ENCODE measurements around the gene PLCH1. TPM values are rescaled to one million over a fixed set of nuclear protein-coding genes. Genes with fewer than 3 reads are reported as not detected.

Gene PLCH1
- polyA plus RNA-seq, 1 experiment: 0.06 TPM

DNA sequence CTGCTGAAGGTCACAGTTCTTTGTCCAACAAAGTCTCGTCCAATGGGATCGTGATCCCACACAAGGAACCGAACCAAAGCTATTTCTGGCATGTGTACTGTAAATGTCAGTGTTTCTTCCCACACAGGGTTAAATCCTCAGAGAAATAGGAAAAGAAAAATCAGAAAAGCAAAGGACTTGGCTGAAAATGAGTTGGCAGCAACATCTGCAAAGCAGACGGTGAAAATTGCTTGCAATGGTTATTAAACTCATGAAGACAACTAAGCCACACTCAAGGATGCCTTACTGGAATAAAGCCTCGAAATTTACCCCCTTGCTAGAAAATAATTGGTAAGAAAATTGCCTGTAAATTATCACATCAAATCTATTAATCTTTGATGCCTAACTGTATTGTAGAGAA, 256.2 kb downstream of the PLCH1 start:
- TF ChIP-seq, protein P1, sequence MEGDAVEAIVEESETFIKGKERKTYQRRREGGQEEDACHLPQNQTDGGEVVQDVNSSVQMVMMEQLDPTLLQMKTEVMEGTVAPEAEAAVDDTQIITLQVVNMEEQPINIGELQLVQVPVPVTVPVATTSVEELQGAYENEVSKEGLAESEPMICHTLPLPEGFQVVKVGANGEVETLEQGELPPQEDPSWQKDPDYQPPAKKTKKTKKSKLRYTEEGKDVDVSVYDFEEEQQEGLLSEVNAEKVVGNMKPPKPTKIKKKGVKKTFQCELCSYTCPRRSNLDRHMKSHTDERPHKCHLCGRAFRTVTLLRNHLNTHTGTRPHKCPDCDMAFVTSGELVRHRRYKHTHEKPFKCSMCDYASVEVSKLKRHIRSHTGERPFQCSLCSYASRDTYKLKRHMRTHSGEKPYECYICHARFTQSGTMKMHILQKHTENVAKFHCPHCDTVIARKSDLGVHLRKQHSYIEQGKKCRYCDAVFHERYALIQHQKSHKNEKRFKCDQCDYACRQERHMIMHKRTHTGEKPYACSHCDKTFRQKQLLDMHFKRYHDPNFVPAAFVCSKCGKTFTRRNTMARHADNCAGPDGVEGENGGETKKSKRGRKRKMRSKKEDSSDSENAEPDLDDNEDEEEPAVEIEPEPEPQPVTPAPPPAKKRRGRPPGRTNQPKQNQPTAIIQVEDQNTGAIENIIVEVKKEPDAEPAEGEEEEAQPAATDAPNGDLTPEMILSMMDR (IDR thresholded peaks at IDR 0.05; ENCODE audit: insufficient read depth, low read depth, low read length): no peak
- POLR2A ChIA-PET: no interaction called here
- CTCF ChIA-PET: no interaction called here
- no peak overlapping the region for H3K4me3 ChIP-seq (ENCODE audit: low read depth, low read length)
- H3K27me3 ChIP-seq (ENCODE audit: control insufficient read depth, insufficient read depth, low read length): no peaks in the 10 kb centered on the region
- DNase-seq (ENCODE audit: low read depth): no peak
- H3K36me3 ChIP-seq (ENCODE audit: control insufficient read depth, insufficient read depth, low read length): no peaks in the 10 kb centered on the region

DNA sequence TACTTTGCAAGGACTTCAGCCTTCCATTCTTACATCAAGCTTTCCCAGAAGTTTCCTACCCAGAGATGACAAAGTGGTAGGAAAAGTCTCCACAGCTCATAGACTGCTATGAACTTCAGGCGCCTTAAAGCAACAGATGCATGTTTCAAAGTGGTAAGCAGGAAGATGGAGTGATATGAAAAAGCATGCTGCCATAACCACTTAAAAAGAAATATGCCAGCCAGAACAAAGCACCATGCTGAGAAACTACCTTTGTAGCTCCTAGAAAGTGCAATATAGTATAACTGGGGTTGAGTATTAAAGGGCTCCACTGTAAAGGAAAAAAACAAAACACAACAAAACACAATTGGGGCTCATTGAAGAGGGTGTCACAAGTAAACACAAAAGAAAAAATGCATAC, 259.0 kb downstream of the PLCH1 start:
- H3K27me3 ChIP-seq (ENCODE audit: control insufficient read depth, insufficient read depth, low read length): no peaks in the 10 kb centered on the region
- no peaks in the 10 kb centered on the region for H3K36me3 ChIP-seq (ENCODE audit: control insufficient read depth, insufficient read depth, low read length)
- ChIA-PET CTCF (no interaction called here), POLR2A (no interaction called here)
- TF ChIP-seq, protein P1 (IDR thresholded peaks at IDR 0.05; ENCODE audit: insufficient read depth, low read depth, low read length): no peak
- no peak for DNase-seq (ENCODE audit: low read depth)
- no peak overlapping the region for H3K4me3 ChIP-seq (ENCODE audit: low read depth, low read length)

DNA sequence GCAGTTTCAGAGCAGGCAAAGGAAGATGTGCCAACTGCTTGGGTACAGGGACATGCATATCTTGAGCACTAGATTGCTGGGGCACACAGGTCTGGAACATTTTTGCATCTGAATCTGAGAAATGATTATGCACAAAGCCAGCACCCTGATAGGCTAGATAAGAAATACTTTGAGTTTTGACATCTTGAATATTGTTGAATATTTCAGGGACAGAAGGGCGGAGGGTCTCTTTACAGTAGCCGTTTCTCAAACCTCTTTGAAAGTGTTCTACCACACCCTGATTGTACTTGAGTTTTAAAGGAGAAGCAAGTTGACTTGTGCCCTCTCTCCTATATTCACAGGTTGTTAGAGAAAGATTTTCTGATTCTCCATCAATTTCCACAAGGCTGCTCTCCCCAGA, 263.3 kb downstream of the PLCH1 start:
- Histone ChIP-seq H3K36me3 (ENCODE audit: control insufficient read depth, insufficient read depth, low read length) (no peaks in the 10 kb centered on the region), H3K27me3 (ENCODE audit: control insufficient read depth, insufficient read depth, low read length) (no peaks in the 10 kb centered on the region), H3K4me3 (ENCODE audit: low read depth, low read length) (no peak overlapping the region)
- no peak for DNase-seq (ENCODE audit: low read depth)
- TF ChIP-seq, protein P1 (IDR thresholded peaks at IDR 0.05; ENCODE audit: insufficient read depth, low read depth, low read length): no peak
- ChIA-PET CTCF (no interaction called here), POLR2A (no interaction called here)

DNA sequence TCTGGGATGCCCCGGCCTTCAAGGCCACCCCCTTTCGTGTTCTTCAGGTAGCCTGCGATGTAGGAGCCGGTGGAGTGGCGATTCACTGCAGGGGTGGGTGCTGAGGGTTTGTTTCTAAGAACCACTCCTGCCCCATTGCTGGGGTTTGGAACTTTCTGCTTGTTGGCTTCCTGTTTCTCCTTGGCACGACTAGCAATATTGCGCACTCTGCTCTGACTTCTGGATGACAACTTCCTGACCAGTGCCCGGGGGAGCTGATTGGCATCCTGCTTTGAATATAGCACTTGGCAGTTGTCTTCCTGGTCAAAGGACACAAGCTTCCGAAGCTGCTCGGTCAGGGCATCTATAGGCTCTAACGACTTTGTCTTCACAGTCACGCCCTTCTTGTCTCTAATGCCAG, 263.8 kb downstream of the PLCH1 start:
- no peak for DNase-seq (ENCODE audit: low read depth)
- no peaks in the 10 kb centered on the region for H3K36me3 ChIP-seq (ENCODE audit: control insufficient read depth, insufficient read depth, low read length)
- H3K27me3 ChIP-seq (ENCODE audit: control insufficient read depth, insufficient read depth, low read length): no peaks in the 10 kb centered on the region
- ChIA-PET POLR2A (no interaction called here), CTCF (no interaction called here)
- TF ChIP-seq, protein P1 (IDR thresholded peaks at IDR 0.05; ENCODE audit: insufficient read depth, low read depth, low read length): no peak
- no peak overlapping the region for H3K4me3 ChIP-seq (ENCODE audit: low read depth, low read length)

DNA sequence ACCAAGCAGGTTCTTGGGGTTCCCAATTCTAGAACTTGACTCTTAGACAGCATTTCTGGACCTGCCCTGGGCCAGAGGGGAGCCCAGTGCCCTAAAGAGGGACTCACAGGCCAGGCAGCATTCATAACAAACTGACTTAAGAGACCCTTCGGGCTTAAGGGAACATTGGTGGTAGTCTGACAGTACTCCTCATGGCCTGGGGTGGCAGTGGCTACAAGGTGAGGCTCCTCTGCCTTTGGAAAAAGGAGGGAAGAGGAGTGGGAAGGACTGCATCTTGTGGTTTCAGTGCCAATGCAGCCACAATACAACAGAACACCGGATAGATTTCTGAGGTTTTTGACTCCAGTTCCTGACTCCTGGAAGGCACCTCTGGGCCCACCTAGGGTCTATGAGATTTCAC, 279.2 kb downstream of the PLCH1 start:
- POLR2A ChIA-PET: no interaction called here
- DNase-seq (ENCODE audit: low read depth): no peak

More for the DNA sequence above, 279.2 kb downstream of the PLCH1 start:
- Histone ChIP-seq H3K4me3 (ENCODE audit: low read depth, low read length) (no peak overlapping the region), H3K27me3 (ENCODE audit: control insufficient read depth, insufficient read depth, low read length) (no peaks in the 10 kb centered on the region; the same call in 1 of the 2 replicates), H3K36me3 (ENCODE audit: control insufficient read depth, insufficient read depth, low read length) (no peaks in the 10 kb centered on the region)
- TF ChIP-seq, protein P1 (IDR thresholded peaks at IDR 0.05; ENCODE audit: insufficient read depth, low read depth, low read length): no peak
- CTCF ChIA-PET: no interaction called here

Data from BJ (cell line).